ENCODE results near the gene ITIH5. TPM values are rescaled to one million over a fixed set of nuclear protein-coding genes. Genes with fewer than 3 reads are reported as not detected.
A peak's percentile ranks its signal among the peaks of the same experiment; 100 is the strongest.

The ITIH5 gene
- total and polyA plus RNA-seq, 7 donors: 0.60 to 126 (median 48.2) TPM

DNA sequence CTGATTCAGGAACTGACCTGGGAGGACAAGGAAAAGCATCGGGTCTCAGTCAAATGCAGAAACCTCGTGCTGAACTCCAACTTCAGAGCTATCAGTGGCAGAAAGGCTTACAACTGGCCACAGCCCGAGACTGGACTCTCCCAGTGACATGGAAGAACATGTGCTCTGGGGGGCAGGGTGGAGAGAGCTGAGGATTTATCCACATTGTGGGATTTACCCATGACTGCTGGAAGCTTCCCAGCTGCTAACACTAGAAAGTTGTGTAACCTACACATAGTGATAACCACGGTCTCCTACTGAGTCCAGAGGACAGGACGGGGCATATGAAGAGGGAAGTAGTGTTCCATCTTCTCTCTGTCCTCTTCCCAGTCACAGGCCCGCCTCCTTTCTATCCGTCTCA, 103.4 kb downstream of the ITIH5 start:
- intact Hi-C loops (cut with DNase I): no loop called here
- Histone ChIP-seq H3K4me3 (no peak overlapping the region), H3K4me1 (peaks cover 0 to 49% (median 45%) of the 10 kb centered on the region in 4 donors), H3K27me3 (no peaks in the 10 kb centered on the region), H3K36me3 (peaks cover 0 to 29% (median 10%) of the 10 kb centered on the region in 4 donors), H3K9me3 (no peaks in the 10 kb centered on the region), H3K27ac (peak overlapping the region; percentile 6 to 85 (median 76))
- no peak for TF ChIP-seq POLR2A (IDR thresholded peaks at IDR 0.05)
- TF ChIP-seq CTCF (IDR thresholded peaks at IDR 0.05): no peak
- no peak for TF ChIP-seq EP300 (IDR thresholded peaks at IDR 0.05)
- peak in 2 of 4 donors; percentile 22 to 49 for TF ChIP-seq POLR2AphosphoS5 (IDR thresholded peaks at IDR 0.05)
- WGBS, 2 donors: 51 to 52% methylated on average over 7 of the region's 7 CpGs
- DNase-seq: peak; percentile 81

- Histone ChIP-seq H3K27me3 (no peaks in the 10 kb centered on the region), H3K4me1 (peaks cover 0 to 53% (median 47%) of the 10 kb centered on the region in 4 donors), H3K9me3 (no peaks in the 10 kb centered on the region), H3K27ac (peak overlapping the region; percentile 73 to 85 (median 76)), H3K4me3 (no peak overlapping the region), H3K36me3 (peaks cover 0 to 21% (median 5%) of the 10 kb centered on the region in 4 donors)
- no peak for DNase-seq
- TF ChIP-seq POLR2AphosphoS5 (IDR thresholded peaks at IDR 0.05): no peak
- no peak for TF ChIP-seq POLR2A (IDR thresholded peaks at IDR 0.05)
- TF ChIP-seq EP300 (IDR thresholded peaks at IDR 0.05): no peak
- TF ChIP-seq CTCF (IDR thresholded peaks at IDR 0.05): no peak
- WGBS, 2 donors: 67 to 76% methylated on average over 6 of the region's 6 CpGs
- intact Hi-C loops (cut with DNase I): no loop called here
Measured at GRCh38 chr10:7561985-7562384, 104.8 kb downstream of the ITIH5 start.

- H3K27ac ChIP-seq: peak overlapping the region; percentile 73 to 85 (median 76)
- H3K36me3 ChIP-seq: peaks cover 0 to 21% (median 5%) of the 10 kb centered on the region in 4 donors
- peak; percentile 89 for DNase-seq
- peaks cover 0 to 54% (median 47%) of the 10 kb centered on the region in 4 donors for H3K4me1 ChIP-seq
- H3K4me3 ChIP-seq: peak overlapping the region in 1 of 4 donors; percentile 16
- peak in 3 of 4 donors; percentile 41 to 47 (median 43) for TF ChIP-seq POLR2AphosphoS5 (IDR thresholded peaks at IDR 0.05)
- no peak for TF ChIP-seq EP300 (IDR thresholded peaks at IDR 0.05)
- intact Hi-C loops (cut with DNase I): no loop called here
- H3K9me3 ChIP-seq: no peaks in the 10 kb centered on the region
- 18 to 54% methylated on average over 19 of the region's 19 CpGs for WGBS, 2 donors
- no peaks in the 10 kb centered on the region for H3K27me3 ChIP-seq
Measured at GRCh38 chr10:7561216-7561893, 105.4 kb downstream of the ITIH5 start.

DNA sequence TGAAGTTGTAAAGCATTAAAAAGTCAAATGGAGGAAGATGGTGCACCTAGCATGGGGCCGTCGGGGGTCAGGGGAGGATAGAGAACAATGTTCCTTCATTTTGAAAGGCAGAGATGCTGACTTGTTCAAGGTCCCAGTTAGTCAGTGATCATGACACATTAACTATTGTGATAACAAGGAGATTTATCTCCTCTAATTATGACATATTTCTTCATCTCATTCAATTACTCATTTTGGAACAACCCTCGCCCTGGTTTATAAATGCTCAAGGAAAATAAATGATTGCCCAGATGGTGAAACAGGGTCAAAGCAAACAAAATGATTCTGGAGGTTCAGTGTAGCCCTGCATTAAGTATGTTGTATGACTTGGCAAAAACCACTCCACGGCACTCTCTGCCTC, 106.2 kb downstream of the ITIH5 start:
- 32 to 59% methylated on average over 4 of the region's 4 CpGs for WGBS, 2 donors
- Histone ChIP-seq H3K36me3 (peaks cover 0 to 15% (median 1%) of the 10 kb centered on the region in 4 donors), H3K27me3 (no peaks in the 10 kb centered on the region), H3K4me3 (no peak overlapping the region), H3K9me3 (no peaks in the 10 kb centered on the region), H3K27ac (peak overlapping the region; percentile 73 to 85 (median 76)), H3K4me1 (peaks cover 0 to 63% (median 51%) of the 10 kb centered on the region in 4 donors)
- intact Hi-C loops (cut with DNase I): no loop called here
- TF ChIP-seq CTCF (IDR thresholded peaks at IDR 0.05): no peak
- no peak for TF ChIP-seq EP300 (IDR thresholded peaks at IDR 0.05)
- TF ChIP-seq POLR2A (IDR thresholded peaks at IDR 0.05): no peak
- no peak for TF ChIP-seq POLR2AphosphoS5 (IDR thresholded peaks at IDR 0.05)
- DNase-seq: no peak

DNA sequence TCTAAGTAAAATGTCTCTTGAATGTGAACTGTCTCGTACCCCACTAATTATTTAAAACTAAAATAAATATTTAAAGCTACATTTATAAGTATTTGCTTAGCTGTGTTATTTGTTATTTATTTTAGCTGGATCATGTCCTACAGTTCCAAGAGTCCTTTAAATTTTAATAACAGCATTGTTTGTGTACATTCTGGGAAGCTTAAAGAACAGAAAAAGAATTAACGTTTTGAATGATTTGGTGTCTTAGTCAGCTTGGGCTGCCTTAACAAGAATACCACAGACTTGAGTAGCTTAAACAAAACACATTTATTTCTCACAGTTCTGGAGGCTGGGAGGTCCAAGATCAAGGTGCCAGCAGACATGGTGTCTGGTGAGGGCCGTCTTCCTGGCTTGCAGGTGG, 107.4 kb downstream of the ITIH5 start:
- no peak for DNase-seq
- 51 to 68% methylated on average over 3 of the region's 3 CpGs for WGBS, 2 donors
- intact Hi-C loops (cut with DNase I): no loop called here
- peaks cover 0 to 69% (median 54%) of the 10 kb centered on the region in 4 donors for H3K4me1 ChIP-seq
- H3K36me3 ChIP-seq: peaks cover 0 to 8% (median 0%) of the 10 kb centered on the region in 4 donors
- TF ChIP-seq EP300 (IDR thresholded peaks at IDR 0.05) (no peak), POLR2A (IDR thresholded peaks at IDR 0.05) (no peak), POLR2AphosphoS5 (IDR thresholded peaks at IDR 0.05) (no peak), CTCF (IDR thresholded peaks at IDR 0.05) (no peak)
- H3K9me3 ChIP-seq: no peaks in the 10 kb centered on the region
- H3K4me3 ChIP-seq: no peak overlapping the region
- no peaks in the 10 kb centered on the region for H3K27me3 ChIP-seq
- peak overlapping the region in 3 of 4 donors; percentile 42 to 79 (median 74) for H3K27ac ChIP-seq
